Caco-2 (cell line): ENCODE results near the gene C12orf54. TPM values are rescaled to one million over a fixed set of nuclear protein-coding genes. Genes with fewer than 3 reads are reported as not detected.

ENCODE experiments used
- BruUV-seq: library from RNA; stranded (reverse); fragments of 400-500 nt; replicated peaks from 2 replicates; lab custom pipeline; 2021; lab: Mats Ljungman, UMichigan
- CTCF ChIA-PET: fragments of 300-600 bp; sonication (Branson Sonifier 250); formaldehyde crosslinking; loops from one replicate; lab custom pipeline; 2022; ENCODE audit warnings: antibody characterized with exemption; lab: Charles Lee
- POLR2A ChIA-PET: fragments of 300-600 bp; sonication (Branson Sonifier 250); formaldehyde crosslinking; loops from one replicate; lab custom pipeline; 2022; ENCODE audit warnings: antibody characterized with exemption; lab: Charles Lee
- DNase-seq, 2 experiments: peaks; one replicate each; pipeline versions ENCODE4 v3.0.0 to v3.0.0-alpha.2; 2020 to 2022
- H3K27me3 ChIP-seq: replicated peaks from 2 replicates; pipeline ENCODE4 v1.6.0; 2011; ENCODE audit warnings: low read length; ENCODE audit not compliant: control insufficient read depth, insufficient read depth
- H3K36me3 ChIP-seq: 2 replicates; pipeline ENCODE4 v1.5.1; 2011; ENCODE audit warnings: low read length; ENCODE audit not compliant: control insufficient read depth, insufficient read depth
- H3K4me1 ChIP-seq: fragments of 250-450 bp; sonication (Bioruptor Pico); 2 replicates; pipeline ENCODE4 v1.5.1; 2020; ENCODE audit warnings: mild to moderate bottlenecking
- H3K4me3 ChIP-seq: 2 replicates; pipeline ENCODE4 v1.5.1; 2011; ENCODE audit warnings: low read depth, mild to moderate bottlenecking, control low read depth, low read length
- H3K9me3 ChIP-seq: fragments of 250-450 bp; sonication (Bioruptor Pico); 2 replicates; pipeline ENCODE4 v1.5.1; 2020; ENCODE audit warnings: mild to moderate bottlenecking, moderate library complexity
- H3K27ac Mint-ChIP-seq: one replicate; pipeline ENCODE4 v1.8.0; 2022; ENCODE audit warnings: mixed read lengths; ENCODE audit not compliant: unreplicated experiment
- H3K27me3 Mint-ChIP-seq: one replicate; pipeline ENCODE4 v1.8.0; 2022; ENCODE audit warnings: mixed read lengths; ENCODE audit not compliant: insufficient read depth, unreplicated experiment
- H3K36me3 Mint-ChIP-seq: one replicate; pipeline ENCODE4 v1.8.0; 2022; ENCODE audit warnings: mild to moderate bottlenecking, mixed read lengths; ENCODE audit not compliant: insufficient read depth, unreplicated experiment
- H3K4me1 Mint-ChIP-seq: one replicate; pipeline ENCODE4 v1.8.0; 2022; ENCODE audit warnings: low read depth, mixed read lengths; ENCODE audit not compliant: unreplicated experiment
- H3K4me3 Mint-ChIP-seq: one replicate; pipeline ENCODE4 v1.8.0; 2022; ENCODE audit warnings: mild to moderate bottlenecking, moderate library complexity, mixed read lengths; ENCODE audit not compliant: unreplicated experiment
- H3K9me3 Mint-ChIP-seq: one replicate; pipeline ENCODE4 v1.8.0; 2022; ENCODE audit warnings: mixed read lengths; ENCODE audit not compliant: unreplicated experiment
- intact Hi-C: fragments of 100-400 bp; cut with micrococcal nuclease; formaldehyde crosslinking; loops from one replicate; pipeline ENCODE4 v1.10.0; 2022; ENCODE audit not compliant: unreplicated experiment
- total RNA-seq: library from RNA; stranded (reverse); gene quantifications from 2 replicates; pipeline ENCODE4 v1.2.3, GENCODE V29; 2022
- TF ChIP-seq, protein P1 (sequence below), 2 experiments: fragments of 200-600 bp in 1 of 2; IDR thresholded peaks; 1 replicate in 1 of 2; 2 replicates in 1 of 2; pipeline versions ENCODE4 v1.5.1 to v1.8.0; 2011 to 2022; ENCODE audit warnings: antibody characterized with exemption in 1 of 2, control low read depth in 1 of 2, inconsistent platforms in 1 of 2, low read depth in 1 of 2, low read length in 1 of 2, mild to moderate bottlenecking in 1 of 2, moderate library complexity in 1 of 2; ENCODE audit not compliant: insufficient read depth in 1 of 2, severe bottlenecking in 1 of 2, unreplicated experiment in 1 of 2

The C12orf54 gene
- total RNA-seq, 1 experiment from 2014 or later = not detected

DNA sequence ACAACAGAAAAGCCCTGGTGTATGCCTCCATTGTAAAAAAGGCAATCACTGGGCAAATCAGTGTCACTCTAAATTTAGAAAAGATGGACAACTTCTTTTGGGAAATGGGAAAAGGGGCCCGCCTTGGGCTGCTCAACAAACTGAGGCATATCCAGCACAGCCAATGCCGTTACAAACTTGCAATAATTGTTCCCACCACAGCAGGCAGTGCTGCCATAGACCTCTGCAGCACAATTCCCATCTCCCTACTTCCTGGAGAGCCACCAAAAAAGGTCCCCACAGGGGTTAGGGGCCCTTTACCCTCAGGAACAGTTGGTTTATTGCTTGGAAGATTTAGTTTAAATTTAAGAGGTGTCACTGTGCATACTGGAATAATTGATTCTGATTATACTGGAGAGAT is 26.7 kb downstream of the C12orf54 start:
- H3K27me3 ChIP-seq = no peaks in the 10 kb centered on the region
- H3K27ac Mint-ChIP-seq = no peak overlapping the region
- peaks cover 4% of the 10 kb centered on the region for H3K9me3 ChIP-seq
- DNase-seq = no peak
- TF ChIP-seq, protein P1, sequence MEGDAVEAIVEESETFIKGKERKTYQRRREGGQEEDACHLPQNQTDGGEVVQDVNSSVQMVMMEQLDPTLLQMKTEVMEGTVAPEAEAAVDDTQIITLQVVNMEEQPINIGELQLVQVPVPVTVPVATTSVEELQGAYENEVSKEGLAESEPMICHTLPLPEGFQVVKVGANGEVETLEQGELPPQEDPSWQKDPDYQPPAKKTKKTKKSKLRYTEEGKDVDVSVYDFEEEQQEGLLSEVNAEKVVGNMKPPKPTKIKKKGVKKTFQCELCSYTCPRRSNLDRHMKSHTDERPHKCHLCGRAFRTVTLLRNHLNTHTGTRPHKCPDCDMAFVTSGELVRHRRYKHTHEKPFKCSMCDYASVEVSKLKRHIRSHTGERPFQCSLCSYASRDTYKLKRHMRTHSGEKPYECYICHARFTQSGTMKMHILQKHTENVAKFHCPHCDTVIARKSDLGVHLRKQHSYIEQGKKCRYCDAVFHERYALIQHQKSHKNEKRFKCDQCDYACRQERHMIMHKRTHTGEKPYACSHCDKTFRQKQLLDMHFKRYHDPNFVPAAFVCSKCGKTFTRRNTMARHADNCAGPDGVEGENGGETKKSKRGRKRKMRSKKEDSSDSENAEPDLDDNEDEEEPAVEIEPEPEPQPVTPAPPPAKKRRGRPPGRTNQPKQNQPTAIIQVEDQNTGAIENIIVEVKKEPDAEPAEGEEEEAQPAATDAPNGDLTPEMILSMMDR (IDR thresholded peaks at IDR 0.05; ENCODE audit: insufficient read depth in 1 of 2, low read depth in 1 of 2, low read length in 1 of 2, severe bottlenecking in 1 of 2, unreplicated experiment in 1 of 2) = no peak
- peaks cover 2% of the 10 kb centered on the region for H3K27me3 Mint-ChIP-seq
- H3K4me1 Mint-ChIP-seq = peaks cover 17% of the 10 kb centered on the region
- POLR2A ChIA-PET = no interaction called here
- CTCF ChIA-PET = no interaction called here
- H3K9me3 Mint-ChIP-seq = peaks cover 22% of the 10 kb centered on the region
- H3K4me3 ChIP-seq = no peak overlapping the region
- intact Hi-C loops = no loop called here
- no TSS peak for BruUV-seq
- H3K36me3 ChIP-seq = no peaks in the 10 kb centered on the region
- no peaks in the 10 kb centered on the region for H3K36me3 Mint-ChIP-seq
- H3K4me3 Mint-ChIP-seq = no peak overlapping the region
- peaks cover 6% of the 10 kb centered on the region; the same call in 1 of the 2 replicates for H3K4me1 ChIP-seq

DNA sequence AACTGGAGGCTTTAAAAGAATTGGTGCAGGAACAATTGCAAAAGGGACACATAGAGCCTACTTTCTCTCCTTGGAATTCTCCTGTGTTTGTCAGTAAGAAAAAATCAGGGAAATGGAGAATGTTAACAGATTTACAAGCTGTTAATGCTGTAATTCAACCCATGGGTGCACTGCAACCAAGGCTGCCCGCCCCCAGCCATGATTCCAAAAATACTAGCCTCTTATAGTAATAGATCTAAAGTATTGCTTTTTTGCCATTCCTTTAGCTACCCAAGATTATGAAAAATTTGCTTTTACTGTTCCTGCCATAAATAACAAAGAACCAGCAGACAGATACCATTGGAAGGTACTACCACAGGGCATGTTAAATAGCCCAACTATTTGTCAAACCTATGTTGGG is 27.8 kb downstream of the C12orf54 start:
- peaks cover 30% of the 10 kb centered on the region for H3K9me3 Mint-ChIP-seq
- H3K36me3 ChIP-seq = no peaks in the 10 kb centered on the region
- H3K36me3 Mint-ChIP-seq = no peaks in the 10 kb centered on the region
- no TSS peak for BruUV-seq
- ChIA-PET POLR2A (no interaction called here), CTCF (no interaction called here)
- H3K4me1 ChIP-seq = peaks cover 6% of the 10 kb centered on the region; the same call in 1 of the 2 replicates
- TF ChIP-seq, protein P1 (IDR thresholded peaks at IDR 0.05; ENCODE audit: insufficient read depth in 1 of 2, low read depth in 1 of 2, low read length in 1 of 2, severe bottlenecking in 1 of 2, unreplicated experiment in 1 of 2) = no peak
- H3K4me3 Mint-ChIP-seq = no peak overlapping the region
- no peak overlapping the region for H3K27ac Mint-ChIP-seq
- no peaks in the 10 kb centered on the region for H3K27me3 ChIP-seq
- H3K9me3 ChIP-seq = peaks cover 4% of the 10 kb centered on the region
- no peak for DNase-seq
- peaks cover 8% of the 10 kb centered on the region for H3K27me3 Mint-ChIP-seq
- H3K4me1 Mint-ChIP-seq = peaks cover 17% of the 10 kb centered on the region
- H3K4me3 ChIP-seq = no peak overlapping the region
- intact Hi-C loops = no loop called here

DNA sequence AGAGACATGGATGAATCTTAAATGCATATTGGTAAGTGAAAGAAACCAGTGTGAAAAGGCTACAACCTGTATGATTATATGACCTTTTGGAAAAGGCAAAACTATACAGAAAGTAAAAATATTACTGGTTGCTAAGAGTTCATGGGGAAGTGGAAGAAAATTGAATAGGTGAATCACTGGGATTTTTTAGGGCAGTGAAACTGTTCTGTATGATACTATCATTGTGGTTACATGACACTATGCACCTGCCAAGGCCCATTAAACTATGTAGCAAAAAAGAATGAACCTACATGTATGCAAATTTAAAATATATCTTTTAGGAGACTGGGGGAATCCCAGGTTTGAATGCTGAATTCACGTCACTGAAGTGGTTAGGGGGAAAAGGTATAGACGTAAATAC is 30.6 kb downstream of the C12orf54 start:
- H3K27ac Mint-ChIP-seq = no peak overlapping the region
- H3K4me1 Mint-ChIP-seq = peaks cover under 1% of the 10 kb centered on the region
- no peaks in the 10 kb centered on the region for H3K36me3 Mint-ChIP-seq
- H3K27me3 Mint-ChIP-seq = peaks cover 8% of the 10 kb centered on the region
- Histone ChIP-seq H3K9me3 (peaks cover 6% of the 10 kb centered on the region), H3K4me3 (no peak overlapping the region), H3K27me3 (no peaks in the 10 kb centered on the region), H3K36me3 (no peaks in the 10 kb centered on the region), H3K4me1 (no peaks in the 10 kb centered on the region)
- peaks cover 13% of the 10 kb centered on the region for H3K9me3 Mint-ChIP-seq
- no TSS peak for BruUV-seq
- H3K4me3 Mint-ChIP-seq = no peak overlapping the region
- intact Hi-C loops = no loop called here
- POLR2A ChIA-PET = no interaction called here
- CTCF ChIA-PET = no interaction called here
- TF ChIP-seq, protein P1 (IDR thresholded peaks at IDR 0.05; ENCODE audit: insufficient read depth in 1 of 2, low read depth in 1 of 2, low read length in 1 of 2, severe bottlenecking in 1 of 2, unreplicated experiment in 1 of 2) = no peak
- DNase-seq = no peak
